ENCODE data around the gene VLDLR.

The VLDLR gene

GRCh38 chr9:2621722-2622460 lies at the start of gene VLDLR:
TSS of gene VLDLR (plus strand) at chr9:2621787. CDS start at chr9:2622190, 403 bp downstream.
- intact Hi-C loops (cut with DNase I) = loop anchor here (5.0 kb wide), 1 partner anchor 380 kb away; no protein-coding TSS in a partner anchor

GRCh38 chr9:2574203-2574602 lies 47.4 kb upstream of the VLDLR start:
- intact Hi-C loops (cut with DNase I) = no loop called here
- DNase-seq = no peak

More at GRCh38 chr9:2621722-2622460, at the start of gene VLDLR:
- peak in 39 of 42 donors; percentile 33 to 89 (median 72) for DNase-seq

- intact Hi-C loops (cut with DNase I) = no loop called here
- DNase-seq = no peak
Measured at GRCh38 chr9:2576631-2577030, 45.0 kb upstream of the VLDLR start.

GRCh38 chr9:2583308-2584013 lies 38.1 kb upstream of the VLDLR start:
- DNase-seq = no peak
- intact Hi-C loops (cut with DNase I) = no loop called here

- intact Hi-C loops (cut with DNase I) = no loop called here
- DNase-seq = no peak
Measured at GRCh38 chr9:2591967-2592366, 29.6 kb upstream of the VLDLR start.

GRCh38 chr9:2593744-2594143 lies 27.8 kb upstream of the VLDLR start:
- no peak for DNase-seq

GRCh38 chr9:2595973-2596372 lies 25.6 kb upstream of the VLDLR start:
- DNase-seq = no peak
- intact Hi-C loops (cut with DNase I) = no loop called here

More at GRCh38 chr9:2593744-2594143, 27.8 kb upstream of the VLDLR start:
- intact Hi-C loops (cut with DNase I) = no loop called here

GRCh38 chr9:2597483-2597882 lies 24.1 kb upstream of the VLDLR start:
- intact Hi-C loops (cut with DNase I) = no loop called here
- DNase-seq = no peak

DNA sequence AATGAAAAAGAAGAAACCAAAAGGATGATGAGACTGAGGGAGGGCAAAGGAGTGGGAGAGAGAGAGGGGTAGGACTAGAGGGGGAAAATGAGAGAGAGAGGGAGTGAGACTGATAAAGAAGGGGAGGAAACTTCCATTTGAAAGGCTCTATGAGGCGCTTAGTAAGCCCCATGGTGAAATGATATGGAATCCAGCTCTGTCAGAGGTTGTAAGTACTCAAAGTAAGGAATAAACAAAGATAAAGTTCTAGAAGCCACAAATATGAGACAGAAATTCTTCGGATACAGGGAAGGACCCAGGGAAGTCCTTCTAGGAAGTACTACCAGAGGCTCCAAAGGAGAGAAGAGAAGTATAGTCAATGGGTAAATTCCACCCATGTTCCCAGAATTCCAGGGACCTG lies 21.7 kb upstream of the VLDLR start:
- intact Hi-C loops (cut with DNase I) = no loop called here
- DNase-seq = no peak

DNA sequence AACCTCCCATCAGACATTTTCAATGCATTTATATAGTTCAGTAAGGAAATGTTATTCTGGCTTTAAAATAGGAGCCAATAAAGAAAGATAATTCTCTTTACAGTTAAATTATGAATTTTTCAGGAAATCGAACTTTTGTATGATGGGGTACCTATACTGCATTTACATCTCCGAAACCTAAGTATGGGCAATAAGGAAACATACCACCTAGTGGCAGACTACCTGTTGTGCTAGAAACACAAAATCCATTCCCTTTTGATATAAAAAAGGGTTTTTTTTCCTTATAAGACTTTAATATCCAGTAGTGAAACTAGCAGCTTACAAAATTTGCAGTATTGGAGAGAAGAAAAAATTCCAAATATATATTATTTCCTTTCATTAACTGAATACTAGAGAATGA lies 21.3 kb upstream of the VLDLR start:
- no peak for DNase-seq
- intact Hi-C loops (cut with DNase I) = no loop called here

GRCh38 chr9:2601785-2602378 lies 19.7 kb upstream of the VLDLR start:
- no peak for DNase-seq
- intact Hi-C loops (cut with DNase I) = no loop called here

- no peak for DNase-seq
Measured at GRCh38 chr9:2602704-2603116, 18.9 kb upstream of the VLDLR start.

DNA sequence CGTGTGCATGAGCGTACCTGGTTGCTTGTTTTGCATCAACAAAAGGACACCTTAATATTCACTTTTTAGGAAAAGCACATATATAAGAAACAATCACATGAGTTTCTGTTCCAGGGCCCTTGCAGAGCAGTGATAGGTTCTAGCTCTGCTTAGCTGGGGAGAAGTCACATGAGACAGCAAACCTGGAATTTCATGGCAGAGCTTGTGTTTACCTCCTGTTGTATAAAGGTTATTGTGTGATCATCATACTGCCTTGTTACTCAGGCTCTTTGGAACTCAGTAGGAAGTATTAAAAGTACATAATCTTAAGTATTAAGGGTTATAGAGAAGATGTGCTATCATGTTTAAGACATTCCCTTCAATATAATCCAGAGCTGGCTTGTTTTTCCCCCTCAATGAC lies 18.0 kb upstream of the VLDLR start:
- intact Hi-C loops (cut with DNase I) = no loop called here

More at GRCh38 chr9:2602704-2603116, 18.9 kb upstream of the VLDLR start:
- intact Hi-C loops (cut with DNase I) = no loop called here

GRCh38 chr9:2605246-2605645 lies 16.3 kb upstream of the VLDLR start:
- no peak for DNase-seq
- intact Hi-C loops (cut with DNase I) = no loop called here

More for the DNA sequence above, 18.0 kb upstream of the VLDLR start:
- DNase-seq = no peak

DNA sequence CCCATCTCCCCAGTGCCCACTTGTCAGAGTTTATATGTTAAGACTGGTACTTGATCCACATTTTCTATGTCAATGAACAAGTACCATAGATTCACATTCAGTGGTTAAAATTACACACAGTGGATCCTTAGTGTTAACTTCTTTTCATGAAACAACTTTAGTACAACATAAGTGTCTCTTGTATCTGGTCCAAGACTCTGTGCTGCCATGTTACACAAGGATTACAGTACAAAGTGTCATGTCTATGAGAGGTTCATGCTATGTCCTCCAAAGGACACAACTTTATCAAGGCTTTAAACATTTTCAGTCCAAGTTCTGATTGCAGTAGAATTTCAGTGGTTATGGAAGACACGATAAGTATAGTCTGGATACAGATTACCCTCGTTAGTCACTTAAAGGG lies 13.3 kb upstream of the VLDLR start:
- no peak for DNase-seq

GRCh38 chr9:2610985-2611384 lies 10.6 kb upstream of the VLDLR start:
- intact Hi-C loops (cut with DNase I) = no loop called here
- no peak for DNase-seq

More for the DNA sequence above, 13.3 kb upstream of the VLDLR start:
- intact Hi-C loops (cut with DNase I) = no loop called here

- intact Hi-C loops (cut with DNase I) = no loop called here
- DNase-seq = no peak
Measured at GRCh38 chr9:2611961-2612360, 9.6 kb upstream of the VLDLR start.

GRCh38 chr9:2613730-2614271 lies 7.8 kb upstream of the VLDLR start:
- intact Hi-C loops (cut with DNase I) = no loop called here
- DNase-seq = no peak

GRCh38 chr9:2615497-2615896 lies 6.1 kb upstream of the VLDLR start:
- intact Hi-C loops (cut with DNase I) = no loop called here
- DNase-seq = no peak

Data from head of caudate nucleus (tissue), 42 donors.